ENCODE results near the gene CHD1.

Gene CHD1

GRCh38 chr5:98902733-98903132 is 26.1 kb downstream of the CHD1 start:
- peak; percentile 65 for DNase-seq (ENCODE audit: low read depth)

GRCh38 chr5:98899456-98899855 is 29.4 kb downstream of the CHD1 start:
- DNase-seq (ENCODE audit: low read depth) = no peak
- TF ChIP-seq CTCF (conservative IDR thresholded peaks at IDR 0.05; ENCODE audit: low read depth, low read length) = no peak
- H3K4me3 ChIP-seq (ENCODE audit: low read depth, low read length) = no peak overlapping the region

More at GRCh38 chr5:98902733-98903132, 26.1 kb downstream of the CHD1 start:
- no peak for TF ChIP-seq CTCF (conservative IDR thresholded peaks at IDR 0.05; ENCODE audit: low read depth, low read length)
- H3K4me3 ChIP-seq (ENCODE audit: low read depth, low read length) = no peak overlapping the region

GRCh38 chr5:98898743-98899142 is 30.1 kb downstream of the CHD1 start:
- no peak overlapping the region for H3K4me3 ChIP-seq (ENCODE audit: low read depth, low read length)
- no peak for DNase-seq (ENCODE audit: low read depth)
- TF ChIP-seq CTCF (conservative IDR thresholded peaks at IDR 0.05; ENCODE audit: low read depth, low read length) = no peak

GRCh38 chr5:98891591-98891990 is 37.2 kb downstream of the CHD1 start:
- no peak for DNase-seq (ENCODE audit: low read depth)
- no peak overlapping the region for H3K4me3 ChIP-seq (ENCODE audit: low read depth, low read length)
- TF ChIP-seq CTCF (conservative IDR thresholded peaks at IDR 0.05; ENCODE audit: low read depth, low read length) = no peak

- TF ChIP-seq CTCF (conservative IDR thresholded peaks at IDR 0.05; ENCODE audit: low read depth, low read length) = no peak
Observed at GRCh38 chr5:98880598-98880997, 48.2 kb downstream of the CHD1 start.

GRCh38 chr5:98880151-98880550 is 48.7 kb downstream of the CHD1 start:
- peak; percentile 39 for DNase-seq (ENCODE audit: low read depth)
- no peak overlapping the region for H3K4me3 ChIP-seq (ENCODE audit: low read depth, low read length)
- TF ChIP-seq CTCF (conservative IDR thresholded peaks at IDR 0.05; ENCODE audit: low read depth, low read length) = no peak

More at GRCh38 chr5:98880598-98880997, 48.2 kb downstream of the CHD1 start:
- no peak overlapping the region for H3K4me3 ChIP-seq (ENCODE audit: low read depth, low read length)
- no peak for DNase-seq (ENCODE audit: low read depth)

- H3K4me3 ChIP-seq (ENCODE audit: low read depth, low read length) = no peak overlapping the region
- no peak for TF ChIP-seq CTCF (conservative IDR thresholded peaks at IDR 0.05; ENCODE audit: low read depth, low read length)
- no peak for DNase-seq (ENCODE audit: low read depth)
Observed at GRCh38 chr5:98877600-98877999, 51.2 kb downstream of the CHD1 start.
